Mucosa of gallbladder (tissue), 1 donor: ENCODE results near the gene GUCD1. TPM values are rescaled to one million over a fixed set of nuclear protein-coding genes. Genes with fewer than 3 reads are reported as not detected.
A peak's percentile ranks its signal among the peaks of the same experiment; 100 is the strongest.
"Not testable (repeated sequence)": the region's sequence is repeated elsewhere in the genome, so short reads cannot be mapped to it uniquely, and the experiment has no call there.

ENCODE experiments used
- DNase-seq: peaks from one replicate; pipeline ENCODE4 v3.0.0-alpha.2; 2020; ENCODE audit warnings: low spot score
- total RNA-seq: library from RNA; stranded (reverse); gene quantifications from one replicate; pipeline ENCODE4 v1.2.1, GENCODE V29; 2021
- donor health status: DM: no; HTN: no; CAD: no.

GUCD1 gene
- total RNA-seq, 1 donor from 2014 or later, result 201 TPM

DNA sequence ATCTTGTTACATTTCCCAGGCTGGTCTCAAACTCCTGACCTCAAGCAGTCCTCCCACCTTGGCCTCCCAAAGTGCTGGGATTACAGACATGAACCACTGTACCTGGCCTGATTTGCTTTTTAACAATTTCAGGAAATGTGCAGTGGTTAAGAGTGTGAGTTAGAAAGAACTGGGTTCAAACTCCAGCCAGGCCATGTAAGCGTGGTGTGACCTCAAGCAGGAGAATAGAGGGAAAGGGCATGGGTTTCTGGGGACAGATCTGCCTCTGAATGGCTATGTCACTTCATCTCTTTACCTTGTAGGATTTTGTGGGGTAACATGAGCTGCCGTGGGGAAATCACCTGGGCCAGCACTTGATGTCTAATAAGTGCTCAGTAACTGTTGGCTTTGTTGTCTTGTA lies 10.1 kb upstream of the GUCD1 start:
- DNase-seq, result no peak

DNA sequence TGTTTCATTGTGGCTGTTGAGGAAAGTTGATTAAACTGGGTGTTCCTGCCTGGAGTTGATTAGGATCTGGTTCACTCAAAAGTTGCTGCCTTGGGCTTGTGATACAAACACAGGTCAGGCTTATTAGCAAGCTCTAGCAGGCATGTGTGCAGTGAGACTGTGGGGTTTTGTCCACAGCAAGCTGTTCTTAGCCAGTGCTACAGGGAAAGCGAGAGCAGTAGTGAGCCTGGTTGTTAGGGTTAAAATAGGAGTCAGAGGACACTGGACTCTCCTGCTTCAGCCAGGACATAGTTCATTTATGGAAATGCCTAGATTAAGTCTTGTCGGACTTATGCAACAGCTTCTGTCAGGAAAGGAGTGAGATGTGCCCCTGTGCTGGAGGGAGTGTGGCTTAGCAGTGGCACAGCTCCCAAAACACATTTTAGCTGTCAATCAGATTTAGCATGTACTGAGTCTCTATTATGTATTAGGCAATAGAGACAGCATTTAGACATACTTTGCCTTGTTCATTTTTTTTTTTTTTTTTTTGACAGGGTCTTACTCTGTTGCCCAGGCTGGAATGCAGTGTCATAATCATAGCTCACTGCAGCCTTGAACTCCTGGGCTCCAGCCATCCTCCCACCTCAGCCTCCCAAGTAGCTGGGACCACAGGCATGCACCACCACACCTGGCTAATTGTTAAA lies 9.6 kb upstream of the GUCD1 start:
- no peak for DNase-seq

DNA sequence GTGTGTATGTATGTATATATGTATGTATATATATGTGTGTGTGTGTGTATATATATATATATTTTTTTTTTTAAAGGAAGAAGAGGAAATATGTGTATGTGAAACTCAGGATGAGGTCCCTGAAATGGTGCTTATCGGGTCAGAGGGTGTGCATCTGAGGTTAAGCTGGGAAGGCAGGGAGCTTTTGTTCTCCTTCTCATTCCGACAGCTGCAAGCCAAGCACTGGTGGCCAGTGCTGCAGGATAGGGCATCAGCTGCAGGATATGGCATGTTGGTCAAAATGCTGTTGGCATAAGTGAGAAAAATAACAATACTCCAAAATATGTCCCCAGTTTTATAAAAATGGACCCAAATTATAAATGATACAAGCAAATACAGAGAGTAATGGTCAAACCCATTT lies 8.3 kb upstream of the GUCD1 start:
- DNase-seq, result no peak

DNA sequence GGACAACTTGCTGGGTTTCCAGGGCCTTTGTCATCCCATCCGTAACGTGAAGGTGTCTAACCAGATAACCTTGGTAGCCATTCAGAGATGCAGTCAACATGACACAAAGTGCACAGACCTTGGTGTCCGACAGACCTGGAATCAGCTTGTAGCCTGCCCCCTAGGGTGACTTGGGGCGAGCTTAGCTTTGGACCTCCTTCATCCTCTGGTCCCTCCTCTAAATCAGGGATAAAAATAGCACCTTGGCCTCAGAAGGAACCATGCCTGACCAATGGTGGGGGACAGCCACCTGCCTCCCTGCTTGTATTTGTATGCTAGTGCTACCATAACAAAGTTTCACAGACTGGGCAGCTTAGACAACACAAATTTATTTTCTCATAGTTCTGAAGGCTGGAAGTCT lies 4.5 kb upstream of the GUCD1 start:
- no peak for DNase-seq

DNA sequence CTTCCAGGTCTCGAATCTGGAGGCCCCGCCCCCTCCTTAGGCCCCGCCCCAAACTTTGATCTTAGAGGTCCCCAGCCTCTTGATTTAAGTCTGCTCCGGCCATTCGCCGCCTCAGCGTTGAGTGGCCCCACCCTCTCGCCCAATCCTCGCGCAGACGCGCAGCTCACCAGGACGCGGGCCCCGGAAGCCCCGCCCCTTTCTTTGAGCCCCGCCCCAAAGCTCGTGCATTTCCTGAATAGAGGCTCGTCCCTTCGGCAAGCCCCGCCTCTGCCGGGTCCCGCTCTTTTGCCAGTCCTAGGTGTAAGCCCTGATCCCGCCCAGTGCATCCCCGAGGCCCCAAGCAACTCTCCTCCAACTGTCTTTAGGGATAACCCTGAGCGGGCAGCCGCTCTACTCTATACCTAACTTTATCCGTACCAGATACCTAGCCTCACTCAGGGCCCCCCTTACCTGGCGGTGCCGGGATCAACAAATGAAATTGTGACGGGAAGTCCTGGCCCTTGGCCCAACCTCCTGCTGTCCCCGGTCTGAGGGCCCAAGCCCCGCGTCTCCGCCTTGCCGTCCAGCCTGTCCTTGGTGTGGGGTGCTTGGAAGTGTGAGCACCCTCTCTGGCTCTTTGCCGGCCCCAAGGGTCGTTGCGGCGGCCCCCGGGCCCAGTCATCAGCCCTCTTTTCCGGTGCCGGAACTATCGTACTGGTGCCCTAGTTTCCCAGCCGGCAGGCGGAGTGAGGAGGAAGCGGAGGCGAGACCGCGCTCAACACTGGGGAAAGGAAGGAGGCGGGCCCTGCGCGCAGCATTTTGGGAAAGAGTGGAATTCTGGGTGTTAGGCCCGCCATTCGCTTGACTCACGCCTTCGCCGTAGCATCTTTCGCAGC lies 464 bp upstream of the GUCD1 start, which contains the start of gene SNRPD3:
SNRPD3 (plus strand) TSS at position 835 of the 875 bp plus-strand sequence. CDS start 1,676 bp downstream, outside the sequence.
- peak; percentile 100 for DNase-seq

DNA sequence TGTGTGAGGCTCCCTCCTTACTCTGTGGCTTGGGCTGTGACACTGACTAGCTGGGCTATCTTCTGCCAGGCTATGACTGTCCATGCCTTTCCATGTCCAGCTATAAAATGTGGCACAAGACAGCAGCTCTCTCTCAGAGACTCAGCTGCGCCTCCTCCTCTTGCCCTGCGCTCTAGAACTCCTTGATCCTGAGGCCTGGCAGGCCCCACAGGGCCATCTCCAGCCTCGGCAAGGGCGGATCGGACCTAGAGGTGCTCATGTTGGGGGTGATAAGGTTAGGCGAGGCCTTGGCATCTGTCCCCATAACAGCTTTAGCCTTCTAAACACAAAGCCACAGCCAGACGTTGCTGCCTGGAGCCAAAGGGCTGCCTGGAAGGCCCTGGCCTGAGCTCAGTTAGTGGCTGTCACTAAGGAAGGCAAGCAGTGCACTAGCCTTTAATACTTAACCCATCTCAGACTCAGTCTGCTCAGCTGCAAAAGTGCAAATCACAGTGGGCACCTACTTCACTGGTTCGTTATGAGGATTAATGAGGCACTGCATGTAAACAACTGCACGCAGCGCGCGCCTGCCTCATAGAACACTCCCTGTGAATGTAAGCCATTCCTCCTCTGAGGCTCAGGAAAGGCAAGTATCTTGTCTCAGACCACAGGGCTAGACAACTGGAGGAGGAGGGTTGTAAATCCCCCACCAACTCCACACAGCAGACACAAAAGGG lies 1.2 kb downstream of the GUCD1 start:
- DNase-seq, result no peak

DNA sequence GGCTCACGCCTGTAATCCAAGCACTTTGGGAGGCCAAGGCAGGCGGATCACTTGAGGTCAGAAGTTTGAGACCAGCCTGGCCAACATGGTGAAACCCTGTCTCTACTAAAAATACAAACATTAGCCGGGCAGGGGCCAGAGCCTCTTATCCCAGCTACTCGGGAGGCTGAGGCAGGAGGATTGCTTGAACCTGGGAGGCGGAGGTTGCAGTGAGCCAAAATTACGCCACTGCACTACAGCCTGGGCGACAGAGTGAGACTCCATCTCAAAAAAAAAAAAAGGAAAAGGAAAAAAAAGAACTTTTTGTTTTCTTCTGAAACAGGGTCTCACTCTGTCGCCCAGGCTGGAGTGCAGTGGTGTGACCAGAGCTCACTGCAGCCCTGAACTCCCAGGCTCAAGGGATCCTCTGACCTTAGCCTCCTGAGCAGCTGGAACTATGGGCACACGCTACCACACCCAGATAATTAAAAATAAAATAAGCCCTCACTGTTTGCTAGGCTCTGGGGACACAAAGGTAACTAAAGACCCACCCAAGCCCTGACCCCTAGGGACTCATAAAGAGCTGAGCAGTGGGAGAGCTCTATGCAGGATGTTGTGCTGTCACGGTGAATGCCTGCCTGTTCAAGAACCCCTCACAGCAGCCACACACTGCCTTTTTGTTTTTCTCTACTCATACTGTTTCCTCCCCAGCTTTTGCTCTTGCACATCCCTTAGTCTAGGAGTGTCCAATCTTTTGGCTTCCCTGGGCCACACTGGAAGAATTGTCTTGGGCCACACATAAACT lies 2.2 kb downstream of the GUCD1 start:
- DNase-seq, result not testable (repeated sequence)

DNA sequence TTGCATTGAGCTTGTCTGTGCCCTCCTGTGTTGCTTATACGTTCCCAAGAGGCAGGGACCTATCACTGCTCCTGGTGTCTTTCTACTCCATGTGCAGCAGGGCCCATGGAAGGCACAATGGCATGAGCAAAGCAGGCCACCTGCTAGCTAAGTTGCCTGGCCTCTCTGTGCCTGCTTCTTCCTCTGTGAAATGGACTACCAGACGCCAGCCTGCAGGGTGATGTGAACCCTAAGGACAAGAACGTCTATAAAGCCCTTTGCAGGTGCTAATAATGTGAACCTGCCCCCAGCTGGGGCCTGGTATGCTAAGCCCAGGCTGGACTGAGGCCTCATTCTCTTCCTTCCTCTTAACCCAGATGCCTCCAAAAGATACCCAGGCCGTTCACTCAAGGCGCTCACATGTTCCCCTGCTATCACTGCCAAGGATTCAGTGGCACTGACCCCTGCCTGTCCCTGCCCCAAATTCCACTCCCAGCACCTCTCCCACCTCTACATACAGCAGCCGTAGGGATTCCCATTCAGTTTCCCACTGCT lies 4.0 kb downstream of the GUCD1 start:
- DNase-seq, result no peak

DNA sequence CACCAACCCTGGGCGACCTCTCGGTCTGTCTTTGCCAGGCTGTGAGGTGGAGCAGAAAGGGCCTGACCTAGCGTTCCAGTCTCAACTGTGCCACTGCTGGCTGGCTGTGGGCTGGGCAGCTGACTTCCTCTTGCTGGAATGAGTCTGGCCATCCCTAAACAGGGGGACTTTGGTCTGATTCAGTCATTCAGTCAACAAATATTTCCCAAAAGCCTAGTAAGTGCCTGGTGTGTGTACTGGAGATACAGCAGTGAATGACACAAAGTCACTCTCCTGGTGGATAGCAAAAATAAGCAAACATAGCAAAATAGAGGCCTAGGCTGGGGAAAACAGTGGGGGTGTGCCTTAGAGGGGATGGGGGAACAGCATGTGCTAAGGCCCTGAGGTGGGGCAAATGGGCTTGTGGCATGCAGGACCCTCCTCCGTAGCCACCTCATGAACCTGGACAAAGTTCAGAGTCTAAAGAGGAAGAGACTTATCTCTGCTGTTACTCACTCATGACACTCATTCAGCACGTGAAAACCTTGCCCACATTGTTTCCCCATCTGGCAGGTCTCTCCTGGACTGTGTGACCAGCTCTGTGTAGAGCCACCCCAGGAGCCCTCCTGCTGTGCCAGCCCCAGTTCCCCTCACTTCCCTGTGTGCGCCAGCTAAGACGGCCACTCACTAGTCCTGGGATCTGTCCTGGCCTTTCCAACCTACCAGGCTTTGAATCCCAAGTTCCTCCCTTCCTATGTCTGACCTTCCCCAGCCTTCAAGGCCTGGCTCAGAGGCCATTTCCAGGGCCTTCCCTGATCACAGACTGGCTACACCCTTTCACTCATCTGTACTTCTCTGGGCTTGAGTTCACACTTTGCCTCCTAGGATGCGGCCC lies 4.7 kb downstream of the GUCD1 start:
- DNase-seq, result peak; percentile 89

DNA sequence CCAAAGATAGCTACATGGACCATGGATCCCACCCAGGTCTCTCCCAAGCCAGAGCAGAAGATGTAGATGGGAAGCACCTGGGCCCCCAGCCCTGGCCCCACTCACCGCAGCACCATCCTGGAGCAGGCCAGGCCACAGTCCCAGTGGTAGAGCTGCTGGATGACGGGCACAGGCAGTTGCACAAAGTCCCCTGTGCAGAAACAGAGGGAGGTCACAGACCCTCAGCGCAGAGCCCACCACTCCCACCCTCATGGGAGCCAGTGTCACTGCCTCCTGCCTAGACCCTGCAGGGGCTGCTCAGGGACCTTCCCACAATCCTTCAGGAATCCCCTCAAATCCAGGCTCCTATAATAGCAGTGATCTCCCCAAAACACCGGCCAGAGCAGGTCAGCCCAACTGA lies 6.1 kb downstream of the GUCD1 start:
- no peak for DNase-seq

DNA sequence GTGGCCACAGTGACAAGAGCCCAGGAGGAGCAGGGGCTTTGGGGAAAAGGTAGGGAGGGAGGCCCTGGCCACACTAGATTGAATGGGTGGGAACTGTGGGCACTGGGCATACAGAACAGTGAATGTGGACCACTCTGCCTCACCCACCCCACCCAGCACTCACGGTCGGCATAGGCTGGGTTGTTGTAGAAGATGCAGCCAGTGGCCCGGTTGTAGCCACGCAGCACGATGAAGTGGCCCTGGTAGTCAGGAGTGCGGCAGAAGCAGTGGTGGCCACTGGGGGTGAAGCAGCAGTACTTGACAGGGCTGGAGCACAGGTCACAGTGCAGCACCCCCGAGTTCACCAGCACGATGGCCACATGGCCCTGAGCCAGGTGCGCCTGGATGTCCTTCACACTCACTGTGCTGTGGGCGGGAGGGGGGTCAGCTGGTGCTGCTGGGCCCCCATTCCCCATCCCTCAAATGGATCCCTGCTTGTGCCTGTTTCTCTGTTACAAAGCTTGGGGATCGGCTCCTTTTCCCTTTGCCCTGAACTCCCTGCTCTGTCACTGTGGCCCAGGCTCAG lies 11.2 kb downstream of the GUCD1 start:
- DNase-seq, result no peak

DNA sequence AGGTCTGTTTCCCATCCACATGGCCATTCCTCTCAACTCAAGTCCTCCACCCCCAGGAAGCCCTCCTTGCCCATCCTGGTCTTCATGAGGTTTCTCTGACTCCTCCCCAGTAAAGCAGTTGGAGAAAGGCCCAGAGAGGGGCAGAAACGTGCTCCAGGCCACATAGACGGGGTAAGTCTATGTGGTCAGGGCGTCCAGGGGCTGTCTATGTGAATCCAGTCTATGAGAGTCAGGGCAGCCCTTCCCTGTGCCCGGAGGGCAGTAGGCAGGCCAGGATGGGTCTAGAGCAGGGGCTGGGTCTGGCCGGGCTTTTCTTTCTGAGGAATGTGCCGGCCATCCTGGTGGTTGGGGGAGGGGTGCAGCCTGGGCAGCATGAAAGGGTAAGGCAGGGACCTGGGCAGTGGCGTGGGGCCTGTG lies 11.7 kb downstream of the GUCD1 start:
- DNase-seq, result no peak

DNA sequence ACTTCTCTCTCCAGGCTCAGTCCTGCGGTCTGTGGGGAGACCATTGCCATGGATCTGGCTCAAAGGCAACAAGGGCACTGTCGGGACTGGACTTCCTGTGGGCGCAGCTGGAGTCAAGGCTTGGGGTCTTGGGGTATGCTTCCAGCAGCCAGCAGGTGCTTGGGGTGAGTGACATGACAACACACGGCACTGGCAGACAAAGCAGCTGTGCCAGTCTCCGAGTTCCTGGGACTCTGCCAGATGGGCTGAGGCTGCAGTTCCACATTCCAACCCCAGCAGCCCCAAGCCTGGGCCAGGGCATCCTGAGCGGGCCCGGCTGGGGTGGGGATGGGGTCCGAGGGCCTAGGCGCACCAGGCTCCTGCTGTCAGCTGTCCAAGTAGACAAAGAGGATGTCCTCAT lies 12.3 kb downstream of the GUCD1 start:
- DNase-seq, result peak; percentile 82

DNA sequence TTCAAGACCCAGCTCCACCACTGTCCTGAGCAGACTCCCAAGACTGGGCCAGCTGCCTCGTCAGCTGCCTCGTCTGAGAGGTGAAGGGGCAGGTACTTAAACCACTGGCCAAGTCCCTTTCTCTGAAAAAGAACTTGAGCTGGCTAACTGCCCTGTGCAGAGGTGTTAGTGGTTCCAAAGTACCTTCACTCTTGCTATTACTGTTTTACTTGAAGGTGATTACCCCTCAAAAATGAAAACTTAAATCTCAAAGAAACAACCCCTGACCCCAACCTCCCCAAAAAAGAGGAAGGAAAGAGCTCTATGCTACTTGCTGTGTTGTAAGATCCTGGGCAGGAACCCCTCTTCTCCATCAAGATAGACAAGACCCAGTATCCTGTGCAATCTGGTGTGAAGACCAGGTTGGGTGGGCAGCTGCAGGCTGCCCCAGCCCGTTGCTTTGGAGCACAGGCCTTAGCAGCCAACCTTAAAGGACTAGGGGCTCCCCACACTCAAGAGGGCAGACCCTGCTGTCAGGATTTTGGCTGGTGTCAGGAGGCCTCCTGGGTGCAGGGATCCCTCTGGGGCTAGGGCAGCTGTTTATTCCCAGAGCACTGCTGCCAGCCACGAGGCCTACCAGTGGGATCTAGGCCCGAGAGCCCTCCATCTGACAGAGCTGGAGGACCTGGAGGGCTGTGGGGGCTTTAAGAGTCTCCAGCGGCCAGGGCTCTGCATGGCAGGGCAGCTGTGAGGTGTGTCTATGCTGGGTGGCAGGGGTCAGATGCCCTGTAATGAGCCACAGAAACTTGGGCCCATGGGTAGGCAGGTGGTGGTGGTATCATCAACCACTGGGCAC lies 13.0 kb downstream of the GUCD1 start:
- no peak for DNase-seq

DNA sequence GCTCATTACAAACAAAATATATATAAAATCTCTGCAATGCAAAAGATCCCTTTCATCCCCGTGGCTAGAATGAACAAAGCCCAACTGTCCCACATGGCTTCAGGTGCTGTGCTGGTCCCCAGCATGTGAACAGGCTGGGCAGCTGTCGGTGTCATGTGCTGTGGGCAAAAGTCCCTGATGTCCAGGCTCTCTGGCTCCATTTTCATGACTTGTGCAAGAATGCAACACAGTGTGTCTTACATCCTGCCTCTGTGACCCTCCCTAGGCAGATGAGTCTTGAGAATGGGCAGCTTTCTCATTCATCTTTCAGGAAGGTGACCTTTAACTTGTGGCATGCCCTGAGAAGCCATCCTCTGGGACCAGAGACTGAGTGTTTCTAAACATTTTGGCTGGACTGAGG lies 14.5 kb downstream of the GUCD1 start:
- no peak for DNase-seq

DNA sequence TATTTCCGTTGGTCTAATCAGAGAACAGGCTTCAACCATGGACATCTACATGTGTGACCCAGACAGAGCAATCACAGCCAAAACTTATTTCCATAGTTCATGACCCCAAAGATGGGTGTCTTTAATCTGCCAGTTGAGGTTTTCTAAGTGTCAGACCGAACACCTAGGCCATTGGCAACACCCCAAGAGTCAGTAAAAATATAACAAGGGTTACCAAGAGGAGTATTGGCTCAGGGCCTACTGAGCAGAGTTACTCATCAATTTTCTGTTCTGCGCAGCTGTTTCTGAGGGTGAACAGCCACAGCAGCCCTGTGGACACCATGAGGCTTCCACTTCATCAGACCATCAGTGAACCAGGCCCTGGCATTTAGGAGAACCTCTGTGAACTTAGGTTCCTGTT lies 18.8 kb downstream of the GUCD1 start:
- DNase-seq, result peak; percentile 25

DNA sequence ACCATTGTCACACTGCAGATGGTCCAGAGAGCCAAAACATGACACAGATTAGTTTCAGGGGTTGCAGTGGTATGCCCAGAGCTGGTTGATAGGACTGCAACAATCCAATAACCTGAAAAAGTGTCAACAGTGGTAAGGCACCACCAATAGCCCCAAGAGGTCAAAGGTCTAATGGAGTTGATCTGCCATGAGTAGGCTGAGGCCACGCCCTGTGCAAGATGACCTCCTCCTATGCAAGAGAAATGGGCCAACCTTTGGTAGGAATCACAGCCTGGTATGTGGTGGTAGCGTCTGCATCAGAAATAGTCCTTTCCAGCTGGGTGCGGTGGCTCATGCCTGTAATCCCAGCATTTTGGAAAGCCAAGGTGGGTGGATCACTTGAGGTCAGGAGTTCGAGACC lies 19.6 kb downstream of the GUCD1 start:
- no peak for DNase-seq

DNA sequence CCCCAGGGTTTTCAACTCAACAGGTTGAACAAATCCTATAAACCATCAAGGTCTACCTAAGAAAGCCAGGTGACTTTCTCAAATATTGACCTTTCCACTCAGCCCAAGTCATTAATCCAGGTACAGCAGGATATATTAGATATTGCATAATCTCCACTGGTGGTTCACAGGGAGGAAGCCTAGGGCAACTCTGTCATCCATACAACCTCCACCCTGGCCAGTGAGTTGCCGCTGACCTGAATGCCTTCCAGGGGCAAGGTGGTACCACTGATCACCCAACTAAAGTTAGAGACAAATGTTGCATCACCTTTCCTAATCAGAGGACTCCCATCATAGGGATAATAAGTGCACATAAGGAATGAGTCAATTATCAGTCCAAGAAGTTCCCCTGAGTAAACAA lies 22.9 kb downstream of the GUCD1 start:
- DNase-seq, result no peak

DNA sequence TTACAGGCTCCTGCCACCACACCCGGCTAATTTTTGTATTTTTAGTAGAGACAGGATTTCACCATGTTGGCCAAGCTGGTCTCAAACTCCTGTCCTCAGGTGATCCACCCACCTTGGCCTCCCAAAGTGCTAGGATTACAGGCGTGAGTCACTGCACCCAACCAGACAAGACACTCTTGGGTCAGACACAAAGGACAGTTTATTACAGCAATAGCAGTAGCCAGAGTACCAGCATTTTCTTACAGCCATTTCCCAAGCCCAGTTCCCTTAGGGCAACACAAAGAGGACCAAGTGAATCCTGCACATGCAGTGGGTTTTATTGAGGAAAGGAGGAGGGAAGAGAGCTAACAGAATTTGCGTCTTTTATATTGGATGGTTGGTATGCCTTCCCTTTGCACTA lies 24.0 kb downstream of the GUCD1 start:
- not testable (repeated sequence) for DNase-seq
